SH-SY5Y (cell line): Measurements from ENCODE around the gene TMC2.
A peak's percentile ranks its signal among the peaks of the same experiment; 100 is the strongest.

Experiments used
- GATA2 ChIP-seq: IDR thresholded peaks from 2 replicates; pipeline ENCODE4 v1.6.1; 2011; ENCODE audit warnings: mild to moderate bottlenecking, low read depth, low read length
- GATA3 ChIP-seq: IDR thresholded peaks from 2 replicates; pipeline ENCODE4 v1.6.1; 2011; ENCODE audit warnings: low read depth, mild to moderate bottlenecking, low read length, moderate library complexity

Gene TMC2

DNA sequence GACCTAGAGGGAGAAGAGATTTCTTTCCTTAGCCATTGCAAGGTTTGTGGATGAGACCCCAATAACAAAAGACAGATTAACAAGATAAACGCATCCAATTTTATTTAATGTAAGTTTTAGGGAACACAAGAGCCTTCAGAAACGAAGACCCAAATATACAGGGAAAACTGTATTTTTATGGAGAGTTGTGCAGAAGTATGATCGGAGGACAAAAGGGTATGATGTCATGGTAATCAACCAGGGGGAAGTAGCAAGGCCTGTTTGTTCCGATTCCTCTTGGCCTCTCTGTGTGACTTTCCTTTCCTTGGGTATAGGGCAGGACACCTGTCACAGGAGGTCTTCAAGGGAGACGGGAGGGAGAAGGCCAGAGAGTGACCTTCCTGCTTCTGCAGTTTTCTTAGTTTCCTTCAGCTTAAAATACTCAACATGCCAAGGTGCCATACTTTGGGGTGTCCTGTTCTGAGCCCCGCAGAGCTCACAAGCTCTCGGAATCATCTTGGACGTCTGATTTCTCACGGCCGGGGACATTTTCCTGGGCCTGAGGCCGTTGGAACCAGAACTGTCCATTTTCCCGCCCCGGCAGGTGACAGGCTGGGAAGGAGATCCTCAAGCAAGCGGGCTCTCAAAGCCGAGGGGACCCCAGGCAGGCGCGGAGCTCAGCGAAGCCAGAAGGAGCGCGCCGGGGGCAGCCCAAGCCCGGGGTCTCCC, 21.7 kb downstream of the TMC2 start:
- TF ChIP-seq GATA2 (no peak), GATA3 (no peak)

DNA sequence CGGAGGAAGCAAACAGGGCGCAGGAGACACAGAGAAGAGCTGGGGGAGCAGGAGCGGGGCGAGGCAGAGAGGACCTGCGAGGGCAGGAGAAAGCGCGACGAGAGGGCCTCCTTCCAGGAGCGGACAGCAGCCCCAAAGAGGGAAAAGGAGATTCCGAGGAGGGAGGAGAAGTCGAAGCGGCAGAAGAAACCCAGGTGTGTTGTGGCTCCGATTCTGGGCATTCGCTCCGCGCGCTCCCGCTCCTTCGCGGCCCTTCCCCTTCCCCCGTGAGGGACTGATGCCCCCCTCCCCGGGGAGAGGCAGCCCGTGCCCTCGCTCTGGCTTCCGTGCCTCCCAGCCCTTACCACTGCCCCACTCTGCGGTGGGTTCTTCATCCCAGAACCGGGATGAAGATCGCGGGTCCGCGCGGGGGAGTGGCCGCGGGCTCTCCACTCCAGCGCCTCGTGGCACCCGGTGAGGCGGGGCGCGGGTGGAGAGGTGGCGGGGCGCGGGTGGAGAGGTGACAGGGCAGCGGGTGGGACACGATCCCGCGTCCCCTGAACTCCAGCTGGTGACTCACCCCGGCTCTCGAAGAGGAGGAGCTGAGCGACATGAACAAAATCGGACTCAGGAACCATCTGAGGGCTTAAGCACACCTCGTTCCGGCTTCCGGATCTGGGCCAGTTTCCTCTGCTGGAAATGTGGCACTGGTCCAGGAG, 22.4 kb downstream of the TMC2 start:
- TF ChIP-seq GATA3 (no peak), GATA2 (no peak)

- TF ChIP-seq GATA3 (no peak), GATA2 (no peak)
These were observed 22.9 kb downstream of the TMC2 start for GRCh38 chr20:2559279-2559626.

DNA sequence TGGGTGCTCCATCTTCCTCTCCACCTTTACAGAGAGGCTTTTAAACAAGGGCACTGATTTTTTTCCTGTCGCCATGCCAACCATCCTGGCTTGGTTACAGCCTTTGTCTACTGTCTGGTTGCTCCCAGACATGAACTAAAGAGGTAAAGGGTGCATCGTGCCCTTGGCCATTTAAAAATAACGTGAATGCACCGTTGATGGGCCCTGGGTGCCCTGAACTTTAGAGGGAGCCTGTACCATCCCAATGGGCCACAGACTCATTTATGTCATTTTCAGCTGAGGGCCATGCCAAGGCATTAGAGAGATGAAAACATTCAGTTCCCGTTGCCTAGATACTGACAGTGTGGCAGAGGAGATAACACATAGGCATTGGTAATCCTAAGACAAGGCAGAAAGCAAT, 23.3 kb downstream of the TMC2 start:
- TF ChIP-seq GATA3 (no peak), GATA2 (no peak)

DNA sequence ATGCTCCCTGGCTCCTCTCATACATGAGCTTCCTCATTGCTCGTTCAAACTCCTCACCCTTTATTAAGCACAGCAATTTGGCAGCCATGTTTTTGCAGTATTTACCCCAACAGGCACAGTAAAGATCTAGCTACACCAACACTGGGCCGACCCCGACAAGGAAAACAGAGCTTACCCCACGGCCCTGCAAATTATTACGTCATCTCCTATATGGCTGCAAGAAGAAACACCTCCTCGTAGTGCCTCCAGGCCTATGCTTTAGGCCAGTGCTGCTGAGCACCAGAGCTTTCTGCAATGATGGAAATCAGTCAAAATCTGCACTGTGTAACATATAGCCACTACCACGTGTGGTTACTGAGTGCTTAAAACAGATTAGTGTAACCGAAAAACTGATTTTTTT, 26.7 kb downstream of the TMC2 start:
- TF ChIP-seq GATA3, result no peak
- TF ChIP-seq GATA2, result no peak

DNA sequence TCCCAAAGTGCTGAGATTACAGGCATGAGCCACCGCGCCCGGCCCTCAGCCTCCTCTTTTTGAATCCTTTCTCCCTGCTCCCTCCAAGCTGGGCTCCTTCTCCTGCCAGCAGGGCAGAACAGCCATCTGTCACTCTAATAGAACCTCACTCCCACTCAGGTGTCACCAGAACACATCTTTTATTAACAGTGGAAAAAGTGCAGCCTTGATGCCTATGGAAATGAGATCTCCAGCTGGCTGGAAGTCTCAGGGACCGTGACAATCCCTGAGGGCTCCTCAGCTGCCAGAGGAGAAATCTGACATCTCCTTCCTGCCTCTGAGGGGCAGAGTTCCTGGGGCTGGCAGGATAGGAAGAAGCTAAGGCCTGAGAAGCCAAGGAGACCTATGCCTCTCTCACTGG, 28.0 kb downstream of the TMC2 start:
- TF ChIP-seq GATA2 (no peak), GATA3 (no peak)

GRCh38 chr20:2575682-2576081, 39.3 kb downstream of the TMC2 start:
- TF ChIP-seq GATA3, result no peak
- TF ChIP-seq GATA2, result no peak

DNA sequence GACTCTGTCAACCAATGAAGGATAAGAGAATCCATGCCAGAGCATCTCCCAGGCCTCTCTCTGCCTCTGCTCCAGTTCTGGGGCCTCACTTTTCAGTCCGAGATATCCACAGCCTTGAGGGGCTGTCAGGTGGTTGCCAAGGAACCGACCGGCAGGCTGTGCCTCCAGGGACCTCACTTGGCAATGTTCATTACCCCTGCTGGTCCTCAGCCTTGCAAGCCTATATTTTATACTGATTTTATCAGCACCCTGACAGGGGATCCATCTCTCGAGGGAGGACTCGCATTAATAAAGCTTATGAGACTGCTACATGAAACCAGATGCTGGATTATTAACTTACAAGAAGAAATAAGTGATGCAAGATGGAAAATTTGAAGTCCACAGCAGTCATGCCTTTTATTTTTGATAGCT, 39.9 kb downstream of the TMC2 start:
- TF ChIP-seq GATA3 (peak; percentile 57), GATA2 (peak; percentile 85)

DNA sequence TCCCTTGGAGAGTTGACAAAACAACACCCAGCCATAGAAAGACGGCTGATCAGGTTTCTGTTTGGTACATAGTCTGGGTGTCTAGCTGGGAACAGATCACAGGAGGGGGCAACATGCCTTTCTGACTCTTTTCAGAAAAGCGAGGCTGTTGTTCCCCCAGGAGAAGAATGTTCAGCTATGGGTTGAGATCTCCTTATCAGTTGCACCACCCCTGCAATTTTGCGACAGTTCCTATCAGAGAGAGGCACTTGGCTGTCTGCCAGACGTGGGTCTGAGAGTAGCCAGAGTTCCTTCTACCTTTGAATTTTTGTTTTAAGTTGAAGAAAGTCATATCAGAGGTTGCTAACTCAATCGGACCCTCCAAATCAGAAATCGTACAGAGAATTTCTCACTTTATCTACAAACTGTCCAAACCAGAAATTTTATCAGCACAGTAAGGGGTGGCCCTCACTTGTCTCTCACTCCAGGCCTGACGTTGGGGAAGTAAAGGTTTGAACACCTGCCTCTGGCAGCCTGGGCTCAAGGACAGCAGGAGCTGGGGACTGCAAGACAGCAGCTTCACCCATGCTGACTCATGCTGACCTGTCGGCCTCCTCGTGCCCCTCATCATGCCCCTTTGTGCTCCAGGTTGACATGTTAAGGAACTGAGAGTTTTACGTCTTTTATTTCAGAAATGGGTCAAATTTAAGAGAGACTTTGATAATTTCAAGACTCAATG, 42.3 kb downstream of the TMC2 start:
- TF ChIP-seq GATA2 (0 out of 2 replicates have a peak, but pooled peaks have one; percentile 25), GATA3 (no peak)

DNA sequence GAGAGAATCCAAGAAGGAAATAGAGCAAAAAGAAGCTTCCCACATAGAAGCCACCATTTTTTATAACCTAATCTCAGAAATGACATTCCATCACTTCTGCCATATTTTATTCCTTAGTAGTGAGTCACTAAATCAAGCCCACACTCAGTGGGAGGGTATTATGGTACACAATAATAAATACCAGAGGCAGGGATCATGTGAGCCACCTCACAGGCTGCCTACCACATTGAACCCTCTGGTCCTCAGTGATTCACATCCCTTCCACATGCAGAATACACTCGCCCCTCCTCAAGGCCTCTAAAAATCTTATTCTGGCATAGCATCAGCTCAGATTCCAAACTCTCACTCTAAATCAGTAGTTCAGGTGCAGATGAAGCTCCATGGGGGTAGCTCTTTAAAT, 49.4 kb downstream of the TMC2 start:
- no peak for TF ChIP-seq GATA2
- no peak for TF ChIP-seq GATA3

DNA sequence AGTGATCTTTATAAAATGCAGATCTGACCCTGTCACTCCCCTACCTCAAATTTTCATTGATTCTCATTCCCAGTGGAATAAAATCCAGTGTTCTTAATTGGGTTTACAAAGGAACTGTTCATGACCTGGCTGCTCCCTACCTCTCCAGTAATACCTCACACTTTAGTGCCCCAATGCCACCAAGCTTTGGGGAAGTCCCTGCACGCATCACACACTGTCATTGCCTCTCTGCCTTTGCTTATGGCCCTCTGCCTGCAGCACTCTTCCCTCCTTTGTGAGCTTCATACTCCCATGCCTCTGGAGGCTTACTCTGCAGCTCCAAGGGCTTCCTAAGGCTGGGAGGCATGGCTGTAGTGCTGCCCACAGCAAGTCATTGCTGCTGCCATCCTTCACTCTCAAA, 57.4 kb downstream of the TMC2 start:
- TF ChIP-seq GATA2, result no peak
- no peak for TF ChIP-seq GATA3

DNA sequence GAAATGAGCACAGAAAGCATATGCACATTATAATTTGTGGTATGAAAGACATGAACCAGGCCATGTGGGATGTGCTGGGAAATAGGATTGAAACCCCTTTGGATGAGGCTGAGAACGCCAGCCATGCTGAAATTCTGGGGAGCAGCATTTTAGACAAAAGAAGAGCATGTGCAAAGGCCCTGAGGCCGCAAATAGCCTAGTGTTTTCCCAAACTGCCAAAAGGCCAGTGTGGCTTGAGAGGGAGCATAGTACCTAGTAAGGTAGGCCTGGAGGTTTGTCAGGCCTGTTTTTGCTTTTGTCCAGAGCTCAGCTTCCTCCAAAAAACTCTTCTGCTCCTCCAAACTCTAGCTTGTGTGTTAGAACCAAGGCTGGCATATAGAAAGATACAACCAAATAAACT, 58.7 kb downstream of the TMC2 start:
- TF ChIP-seq GATA3 (no peak), GATA2 (no peak)

GRCh38 chr20:2596673-2597279, 60.4 kb downstream of the TMC2 start:
- TF ChIP-seq GATA2, result no peak
- no peak for TF ChIP-seq GATA3

GRCh38 chr20:2599288-2600006, 63.1 kb downstream of the TMC2 start:
- TF ChIP-seq GATA3, result no peak
- TF ChIP-seq GATA2, result no peak
